GM23338 (cell line): Measurements from ENCODE around the gene CACNA1C. TPM values are rescaled to one million over a fixed set of nuclear protein-coding genes. Genes with fewer than 3 reads are reported as not detected.

ENCODE experiments used
- ATAC-seq: fragments of 200-7000 bp; cut with Tn5 transposase; 3 replicates; pipeline ENCODE4 v1.9.1; 2020
- DNase-seq: peaks from one replicate; pipeline ENCODE4 v3.0.0-alpha.2; 2015; ENCODE audit warnings: low spot score
- H2AFZ ChIP-seq: fragments of 200-600 bp; sonication (generic); 2 replicates; pipeline ENCODE4 v1.8.0; 2016; ENCODE audit warnings: antibody characterized with exemption, mild to moderate bottlenecking, moderate library complexity
- H3F3A ChIP-seq: fragments of 200-600 bp; sonication (generic); replicated peaks from 2 replicates; pipeline ENCODE4 v1.8.0; 2017; ENCODE audit warnings: antibody characterized with exemption, mixed run types, low read depth
- H3K27ac ChIP-seq: fragments of 200-600 bp; sonication (generic); 2 replicates; pipeline ENCODE4 v1.6.1; 2016; ENCODE audit warnings: low read depth
- H3K27me3 ChIP-seq: fragments of 200-600 bp; sonication (generic); 2 replicates; pipeline ENCODE4 v1.8.0; 2016; ENCODE audit warnings: mild to moderate bottlenecking, mixed run types, moderate library complexity; ENCODE audit not compliant: insufficient read depth
- H3K36me3 ChIP-seq: fragments of 200-600 bp; sonication (generic); 2 replicates; pipeline ENCODE4 v1.8.0; 2016; ENCODE audit warnings: mild to moderate bottlenecking; ENCODE audit not compliant: insufficient read depth
- H3K4me1 ChIP-seq: fragments of 200-600 bp; sonication (generic); 2 replicates; pipeline ENCODE4 v1.8.0; 2016; ENCODE audit warnings: mild to moderate bottlenecking, moderate library complexity; ENCODE audit not compliant: insufficient read depth
- H3K4me2 ChIP-seq: fragments of 200-600 bp; sonication (generic); 2 replicates; pipeline ENCODE4 v1.7.1; 2017; ENCODE audit warnings: mixed run types
- H3K4me3 ChIP-seq: fragments of 200-600 bp; sonication (generic); 2 replicates; pipeline ENCODE4 v1.6.1; 2016; ENCODE audit warnings: mixed run types
- H3K79me2 ChIP-seq: fragments of 200-600 bp; sonication (generic); replicated peaks from 2 replicates; pipeline ENCODE4 v1.8.0; 2017; ENCODE audit warnings: mild to moderate bottlenecking; ENCODE audit not compliant: insufficient read depth
- H3K9me2 ChIP-seq: fragments of 200-600 bp; sonication (generic); 2 replicates; pipeline ENCODE4 v1.8.0; 2017; ENCODE audit not compliant: insufficient read depth
- H4K20me1 ChIP-seq: fragments of 200-600 bp; sonication (generic); replicated peaks from 2 replicates; pipeline ENCODE4 v1.8.0; 2017; ENCODE audit warnings: mild to moderate bottlenecking; ENCODE audit not compliant: insufficient read depth
- H3K27ac Mint-ChIP-seq: 2 replicates; pipeline ENCODE4 v1.8.0; 2020; ENCODE audit warnings: inconsistent platforms, mild to moderate bottlenecking, moderate library complexity, mixed read lengths
- H3K27me3 Mint-ChIP-seq: 3 replicates; pipeline ENCODE4 v1.8.0; 2022; ENCODE audit warnings: low read depth, mild to moderate bottlenecking, moderate library complexity, mixed read lengths, inconsistent platforms; ENCODE audit not compliant: insufficient read depth, poor library complexity
- H3K36me3 Mint-ChIP-seq: 3 replicates; pipeline ENCODE4 v1.8.0; 2021; ENCODE audit warnings: low read depth, mild to moderate bottlenecking, inconsistent platforms, moderate library complexity, mixed read lengths
- H3K4me1 Mint-ChIP-seq: 3 replicates; pipeline ENCODE4 v1.8.0; 2020; ENCODE audit warnings: mild to moderate bottlenecking, inconsistent platforms, mixed read lengths
- H3K4me3 Mint-ChIP-seq: 3 replicates; pipeline ENCODE4 v1.8.0; 2021; ENCODE audit warnings: moderate library complexity, mild to moderate bottlenecking, inconsistent platforms, mixed read lengths
- H3K9me3 Mint-ChIP-seq: 3 replicates; pipeline ENCODE4 v1.8.0; 2020; ENCODE audit warnings: moderate library complexity, mild to moderate bottlenecking, inconsistent platforms, mixed read lengths
- CREB1 ChIP-seq: fragments of 250-450 bp; sonication (Bioruptor Pico); IDR thresholded peaks from 2 replicates; pipeline ENCODE4 v1.5.0; 2020; ENCODE audit warnings: low read depth, mild to moderate bottlenecking, moderate library complexity
- EZH2 ChIP-seq: fragments of 200-600 bp; sonication (generic); IDR thresholded peaks from one replicate; pipeline ENCODE4 v1.8.0; 2017; ENCODE audit warnings: antibody characterized with exemption, mild to moderate bottlenecking, low read depth; ENCODE audit not compliant: unreplicated experiment
- EZH2phosphoT487 ChIP-seq: fragments of 200-600 bp; sonication (generic); IDR thresholded peaks from one replicate; pipeline ENCODE4 v1.8.1; 2018; ENCODE audit warnings: antibody characterized with exemption; ENCODE audit not compliant: unreplicated experiment
- JUNB ChIP-seq: IDR thresholded peaks from one replicate; pipeline ENCODE4 v1.6.1; 2016; ENCODE audit warnings: antibody characterized with exemption; ENCODE audit not compliant: unreplicated experiment
- NANOG ChIP-seq: IDR thresholded peaks from 2 replicates; pipeline ENCODE4 v1.6.1; 2016; ENCODE audit warnings: antibody characterized with exemption, borderline replicate concordance
- POLR2AphosphoS5 ChIP-seq: IDR thresholded peaks from 2 replicates; pipeline ENCODE4 v1.6.1; 2016; ENCODE audit warnings: antibody characterized with exemption, low read depth
- STAT1 ChIP-seq: IDR thresholded peaks from one replicate; pipeline ENCODE4 v1.6.1; 2016; ENCODE audit warnings: antibody characterized with exemption; ENCODE audit not compliant: unreplicated experiment
- ZNF114 ChIP-seq: fragments of 250-450 bp; sonication (Bioruptor Pico); IDR thresholded peaks from 2 replicates; pipeline ENCODE4 v1.5.0; 2020; ENCODE audit warnings: mild to moderate bottlenecking, moderate library complexity
- polyA plus RNA-seq: library from polyadenylated mRNA; unstranded; fragments of >200 nt; fragmentation: Nextera tagmentation; extraction: Ambion mirVana; gene quantifications from 2 replicates; pipeline ENCODE4 v1.2.1, GENCODE V29; 2016
- total RNA-seq: library from RNA; depleted of rRNA; stranded (reverse); fragments of >200 nt; shearing (Covaris generic); gene quantifications from 2 replicates; pipeline ENCODE4 v1.2.3, GENCODE V29; 2014
- TF ChIP-seq, protein P1 (sequence below): fragments of 250-450 bp; sonication (Bioruptor Pico); IDR thresholded peaks from 2 replicates; pipeline ENCODE4 v1.5.0; 2020; ENCODE audit warnings: mild to moderate bottlenecking, moderate library complexity
- TF ChIP-seq, protein P2 (sequence below): IDR thresholded peaks from 2 replicates; pipeline ENCODE4 v1.6.1; 2016; ENCODE audit warnings: antibody characterized with exemption
- TF ChIP-seq, protein P3 (sequence below): IDR thresholded peaks from one replicate; pipeline ENCODE4 v1.6.1; 2018; ENCODE audit warnings: antibody characterized with exemption; ENCODE audit not compliant: unreplicated experiment

The CACNA1C gene
- total and polyA plus RNA-seq, 2 experiments from 2014 or later, result 0.78 to 2.1 TPM

DNA sequence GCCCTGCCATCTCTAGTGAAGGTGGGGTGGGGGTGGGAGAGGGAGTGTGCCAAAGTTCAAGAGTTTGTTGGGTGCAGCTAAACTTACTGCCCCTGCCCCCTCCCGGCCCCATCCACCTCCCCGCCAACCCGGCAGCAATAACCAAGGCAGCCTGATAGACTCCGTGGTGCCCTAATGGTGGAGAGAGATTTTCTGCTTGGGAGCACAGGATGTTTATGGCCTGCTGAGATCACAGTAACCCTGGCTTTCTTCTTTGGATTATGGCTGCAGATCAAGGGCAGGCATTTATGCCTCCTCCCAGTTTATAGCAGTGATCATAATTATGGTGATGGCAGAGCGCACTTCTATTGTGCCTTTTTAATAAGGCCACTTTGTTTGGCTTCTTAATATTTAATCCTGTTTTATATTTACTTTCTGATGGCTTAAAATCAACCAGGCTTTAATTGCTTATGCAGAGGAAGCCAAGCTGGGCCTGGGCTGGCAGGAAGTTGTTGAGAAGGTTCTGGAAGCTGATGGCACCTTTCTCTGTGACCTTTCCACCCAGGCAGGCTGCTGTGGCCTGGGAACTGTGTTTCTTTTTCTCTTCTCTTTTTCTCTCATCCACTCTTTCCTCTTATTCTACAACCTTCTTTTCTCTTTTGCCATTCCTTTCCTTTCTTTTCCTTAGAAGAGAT is 485.2 kb downstream of the CACNA1C start:
- Mint-ChIP-seq H3K9me3 (no peaks in the 10 kb centered on the region; the same call in 2 of the 3 replicates), H3K27me3 (peaks cover 4% of the 10 kb centered on the region)

DNA sequence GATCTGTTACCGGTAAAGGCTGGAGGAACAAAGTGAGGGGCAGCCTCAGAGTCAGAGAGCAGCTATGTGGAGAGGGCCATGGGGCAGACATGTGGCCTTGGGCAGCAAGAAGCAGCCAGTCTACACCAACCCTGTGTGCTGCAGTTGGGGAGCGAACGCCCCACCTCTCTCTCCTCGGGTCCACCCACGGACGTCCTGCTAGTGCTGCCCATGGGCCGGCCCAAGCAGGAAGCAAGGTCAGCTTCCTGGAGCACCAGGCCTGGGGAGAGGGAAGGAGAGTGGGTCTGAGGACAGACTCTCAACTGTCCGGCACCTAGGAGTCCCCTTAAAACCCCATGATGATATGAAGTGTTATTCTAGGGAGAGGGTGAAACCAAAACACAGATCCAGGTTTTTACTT is 487.2 kb downstream of the CACNA1C start:
- Mint-ChIP-seq H3K4me3 (no peak overlapping the region), H3K36me3 (no peaks in the 10 kb centered on the region)
- 0 out of 2 replicates have a peak, but pooled peaks cover 3% of the 10 kb centered on the region for H3K9me2 ChIP-seq
- TF ChIP-seq, protein P1, sequence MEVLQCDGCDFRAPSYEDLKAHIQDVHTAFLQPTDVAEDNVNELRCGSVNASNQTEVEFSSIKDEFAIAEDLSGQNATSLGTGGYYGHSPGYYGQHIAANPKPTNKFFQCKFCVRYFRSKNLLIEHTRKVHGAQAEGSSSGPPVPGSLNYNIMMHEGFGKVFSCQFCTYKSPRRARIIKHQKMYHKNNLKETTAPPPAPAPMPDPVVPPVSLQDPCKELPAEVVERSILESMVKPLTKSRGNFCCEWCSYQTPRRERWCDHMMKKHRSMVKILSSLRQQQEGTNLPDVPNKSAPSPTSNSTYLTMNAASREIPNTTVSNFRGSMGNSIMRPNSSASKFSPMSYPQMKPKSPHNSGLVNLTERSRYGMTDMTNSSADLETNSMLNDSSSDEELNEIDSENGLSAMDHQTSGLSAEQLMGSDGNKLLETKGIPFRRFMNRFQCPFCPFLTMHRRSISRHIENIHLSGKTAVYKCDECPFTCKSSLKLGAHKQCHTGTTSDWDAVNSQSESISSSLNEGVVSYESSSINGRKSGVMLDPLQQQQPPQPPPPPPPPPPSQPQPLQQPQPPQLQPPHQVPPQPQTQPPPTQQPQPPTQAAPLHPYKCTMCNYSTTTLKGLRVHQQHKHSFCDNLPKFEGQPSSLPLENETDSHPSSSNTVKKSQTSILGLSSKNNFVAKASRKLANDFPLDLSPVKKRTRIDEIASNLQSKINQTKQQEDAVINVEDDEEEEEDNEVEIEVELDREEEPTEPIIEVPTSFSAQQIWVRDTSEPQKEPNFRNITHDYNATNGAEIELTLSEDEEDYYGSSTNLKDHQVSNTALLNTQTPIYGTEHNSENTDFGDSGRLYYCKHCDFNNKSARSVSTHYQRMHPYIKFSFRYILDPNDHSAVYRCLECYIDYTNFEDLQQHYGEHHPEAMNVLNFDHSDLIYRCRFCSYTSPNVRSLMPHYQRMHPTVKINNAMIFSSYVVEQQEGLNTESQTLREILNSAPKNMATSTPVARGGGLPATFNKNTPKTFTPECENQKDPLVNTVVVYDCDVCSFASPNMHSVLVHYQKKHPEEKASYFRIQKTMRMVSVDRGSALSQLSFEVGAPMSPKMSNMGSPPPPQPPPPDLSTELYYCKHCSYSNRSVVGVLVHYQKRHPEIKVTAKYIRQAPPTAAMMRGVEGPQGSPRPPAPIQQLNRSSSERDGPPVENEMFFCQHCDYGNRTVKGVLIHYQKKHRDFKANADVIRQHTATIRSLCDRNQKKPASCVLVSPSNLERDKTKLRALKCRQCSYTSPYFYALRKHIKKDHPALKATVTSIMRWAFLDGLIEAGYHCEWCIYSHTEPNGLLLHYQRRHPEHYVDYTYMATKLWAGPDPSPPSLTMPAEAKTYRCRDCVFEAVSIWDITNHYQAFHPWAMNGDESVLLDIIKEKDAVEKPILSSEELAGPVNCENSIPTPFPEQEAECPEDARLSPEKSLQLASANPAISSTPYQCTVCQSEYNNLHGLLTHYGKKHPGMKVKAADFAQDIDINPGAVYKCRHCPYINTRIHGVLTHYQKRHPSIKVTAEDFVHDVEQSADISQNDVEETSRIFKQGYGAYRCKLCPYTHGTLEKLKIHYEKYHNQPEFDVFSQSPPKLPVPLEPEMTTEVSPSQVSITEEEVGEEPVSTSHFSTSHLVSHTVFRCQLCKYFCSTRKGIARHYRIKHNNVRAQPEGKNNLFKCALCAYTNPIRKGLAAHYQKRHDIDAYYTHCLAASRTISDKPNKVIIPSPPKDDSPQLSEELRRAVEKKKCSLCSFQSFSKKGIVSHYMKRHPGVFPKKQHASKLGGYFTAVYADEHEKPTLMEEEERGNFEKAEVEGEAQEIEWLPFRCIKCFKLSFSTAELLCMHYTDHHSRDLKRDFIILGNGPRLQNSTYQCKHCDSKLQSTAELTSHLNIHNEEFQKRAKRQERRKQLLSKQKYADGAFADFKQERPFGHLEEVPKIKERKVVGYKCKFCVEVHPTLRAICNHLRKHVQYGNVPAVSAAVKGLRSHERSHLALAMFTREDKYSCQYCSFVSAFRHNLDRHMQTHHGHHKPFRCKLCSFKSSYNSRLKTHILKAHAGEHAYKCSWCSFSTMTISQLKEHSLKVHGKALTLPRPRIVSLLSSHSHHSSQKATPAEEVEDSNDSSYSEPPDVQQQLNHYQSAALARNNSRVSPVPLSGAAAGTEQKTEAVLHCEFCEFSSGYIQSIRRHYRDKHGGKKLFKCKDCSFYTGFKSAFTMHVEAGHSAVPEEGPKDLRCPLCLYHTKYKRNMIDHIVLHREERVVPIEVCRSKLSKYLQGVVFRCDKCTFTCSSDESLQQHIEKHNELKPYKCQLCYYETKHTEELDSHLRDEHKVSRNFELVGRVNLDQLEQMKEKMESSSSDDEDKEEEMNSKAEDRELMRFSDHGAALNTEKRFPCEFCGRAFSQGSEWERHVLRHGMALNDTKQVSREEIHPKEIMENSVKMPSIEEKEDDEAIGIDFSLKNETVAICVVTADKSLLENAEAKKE (CRISPR knock-in tag), result no peak
- TF ChIP-seq NANOG (no peak), EZH2 (no peak), CREB1 (no peak), POLR2AphosphoS5 (no peak), JUNB (no peak), STAT1 (no peak), ZNF114 (CRISPR knock-in tag) (no peak), EZH2phosphoT487 (no peak)
- TF ChIP-seq, protein P2, sequence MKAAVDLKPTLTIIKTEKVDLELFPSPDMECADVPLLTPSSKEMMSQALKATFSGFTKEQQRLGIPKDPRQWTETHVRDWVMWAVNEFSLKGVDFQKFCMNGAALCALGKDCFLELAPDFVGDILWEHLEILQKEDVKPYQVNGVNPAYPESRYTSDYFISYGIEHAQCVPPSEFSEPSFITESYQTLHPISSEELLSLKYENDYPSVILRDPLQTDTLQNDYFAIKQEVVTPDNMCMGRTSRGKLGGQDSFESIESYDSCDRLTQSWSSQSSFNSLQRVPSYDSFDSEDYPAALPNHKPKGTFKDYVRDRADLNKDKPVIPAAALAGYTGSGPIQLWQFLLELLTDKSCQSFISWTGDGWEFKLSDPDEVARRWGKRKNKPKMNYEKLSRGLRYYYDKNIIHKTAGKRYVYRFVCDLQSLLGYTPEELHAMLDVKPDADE, result no peak
- TF ChIP-seq, protein P3, sequence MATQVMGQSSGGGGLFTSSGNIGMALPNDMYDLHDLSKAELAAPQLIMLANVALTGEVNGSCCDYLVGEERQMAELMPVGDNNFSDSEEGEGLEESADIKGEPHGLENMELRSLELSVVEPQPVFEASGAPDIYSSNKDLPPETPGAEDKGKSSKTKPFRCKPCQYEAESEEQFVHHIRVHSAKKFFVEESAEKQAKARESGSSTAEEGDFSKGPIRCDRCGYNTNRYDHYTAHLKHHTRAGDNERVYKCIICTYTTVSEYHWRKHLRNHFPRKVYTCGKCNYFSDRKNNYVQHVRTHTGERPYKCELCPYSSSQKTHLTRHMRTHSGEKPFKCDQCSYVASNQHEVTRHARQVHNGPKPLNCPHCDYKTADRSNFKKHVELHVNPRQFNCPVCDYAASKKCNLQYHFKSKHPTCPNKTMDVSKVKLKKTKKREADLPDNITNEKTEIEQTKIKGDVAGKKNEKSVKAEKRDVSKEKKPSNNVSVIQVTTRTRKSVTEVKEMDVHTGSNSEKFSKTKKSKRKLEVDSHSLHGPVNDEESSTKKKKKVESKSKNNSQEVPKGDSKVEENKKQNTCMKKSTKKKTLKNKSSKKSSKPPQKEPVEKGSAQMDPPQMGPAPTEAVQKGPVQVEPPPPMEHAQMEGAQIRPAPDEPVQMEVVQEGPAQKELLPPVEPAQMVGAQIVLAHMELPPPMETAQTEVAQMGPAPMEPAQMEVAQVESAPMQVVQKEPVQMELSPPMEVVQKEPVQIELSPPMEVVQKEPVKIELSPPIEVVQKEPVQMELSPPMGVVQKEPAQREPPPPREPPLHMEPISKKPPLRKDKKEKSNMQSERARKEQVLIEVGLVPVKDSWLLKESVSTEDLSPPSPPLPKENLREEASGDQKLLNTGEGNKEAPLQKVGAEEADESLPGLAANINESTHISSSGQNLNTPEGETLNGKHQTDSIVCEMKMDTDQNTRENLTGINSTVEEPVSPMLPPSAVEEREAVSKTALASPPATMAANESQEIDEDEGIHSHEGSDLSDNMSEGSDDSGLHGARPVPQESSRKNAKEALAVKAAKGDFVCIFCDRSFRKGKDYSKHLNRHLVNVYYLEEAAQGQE, result no peak

More for the DNA sequence above, 485.2 kb downstream of the CACNA1C start:
- Histone ChIP-seq H3K27me3 (no peaks in the 10 kb centered on the region), H2AFZ (no peak overlapping the region), H4K20me1 (no peaks in the 10 kb centered on the region), H3K79me2 (no peaks in the 10 kb centered on the region), H3K27ac (no peak overlapping the region), H3K4me1 (no peaks in the 10 kb centered on the region), H3K4me3 (no peak overlapping the region), H3K36me3 (no peaks in the 10 kb centered on the region), H3K4me2 (no peak overlapping the region), H3F3A (no peaks in the 10 kb centered on the region), H3K9me2 (no peaks in the 10 kb centered on the region)
- no peak overlapping the region for H3K27ac Mint-ChIP-seq
- no peaks in the 10 kb centered on the region for H3K36me3 Mint-ChIP-seq
- H3K4me1 Mint-ChIP-seq, result peaks cover under 1% of the 10 kb centered on the region; the same call in 2 of the 3 replicates
- no peak for TF ChIP-seq STAT1
- DNase-seq, result no peak
- H3K4me3 Mint-ChIP-seq, result no peak overlapping the region
- ATAC-seq, result no peak

More for the DNA sequence above, 487.2 kb downstream of the CACNA1C start:
- Histone ChIP-seq H4K20me1 (no peaks in the 10 kb centered on the region), H2AFZ (no peak overlapping the region), H3K4me3 (no peak overlapping the region), H3F3A (no peaks in the 10 kb centered on the region), H3K27me3 (no peaks in the 10 kb centered on the region), H3K4me2 (no peak overlapping the region), H3K4me1 (no peaks in the 10 kb centered on the region), H3K79me2 (no peaks in the 10 kb centered on the region), H3K27ac (no peak overlapping the region), H3K36me3 (no peaks in the 10 kb centered on the region)
- no peak for DNase-seq
- H3K9me3 Mint-ChIP-seq, result no peaks in the 10 kb centered on the region
- H3K27me3 Mint-ChIP-seq, result peaks cover 2% of the 10 kb centered on the region
- no peak overlapping the region for H3K27ac Mint-ChIP-seq
- no peak for ATAC-seq
- H3K4me1 Mint-ChIP-seq, result no peaks in the 10 kb centered on the region; the same call in 2 of the 3 replicates
